G401.6 (cell line): ENCODE data around the gene TP73.

Experiments
- FAIRE-seq: peaks from 2 replicates; lab custom pipeline; 2012; peaks lifted over from hg19 to GRCh38; lab: Jason Lieb, UNC

TP73 gene

GRCh38 chr1:3673381-3674099 is 21.2 kb downstream of the TP73 start:
- FAIRE-seq, result no peak

- FAIRE-seq, result no peak
These were observed 22.1 kb downstream of the TP73 start for GRCh38 chr1:3674100-3675094.

- no peak for FAIRE-seq
These were observed 23.1 kb downstream of the TP73 start for GRCh38 chr1:3675436-3675835.

GRCh38 chr1:3676581-3677470 is 24.5 kb downstream of the TP73 start:
- FAIRE-seq, result no peak

- no peak for FAIRE-seq
These were observed 25.2 kb downstream of the TP73 start for GRCh38 chr1:3677484-3677883.

GRCh38 chr1:3678361-3679097 is 26.2 kb downstream of the TP73 start:
- FAIRE-seq, result no peak

GRCh38 chr1:3679098-3679555 is 26.8 kb downstream of the TP73 start:
- no peak for FAIRE-seq

- FAIRE-seq, result no peak
These were observed 27.6 kb downstream of the TP73 start for GRCh38 chr1:3679799-3680453.

GRCh38 chr1:3680488-3681230 is 28.3 kb downstream of the TP73 start:
- FAIRE-seq, result peak; percentile 50

GRCh38 chr1:3681231-3681897 is 29.0 kb downstream of the TP73 start:
- FAIRE-seq, result no peak

- no peak for FAIRE-seq
These were observed 29.8 kb downstream of the TP73 start for GRCh38 chr1:3681898-3682806.

- no peak for FAIRE-seq
These were observed 30.9 kb downstream of the TP73 start for GRCh38 chr1:3683197-3683596.

GRCh38 chr1:3683992-3684391 is 31.7 kb downstream of the TP73 start:
- no peak for FAIRE-seq

GRCh38 chr1:3685222-3685621 is 32.9 kb downstream of the TP73 start:
- no peak for FAIRE-seq

- FAIRE-seq, result no peak
These were observed 33.6 kb downstream of the TP73 start for GRCh38 chr1:3685906-3686305.

GRCh38 chr1:3687504-3687903 is 35.2 kb downstream of the TP73 start:
- FAIRE-seq, result no peak

GRCh38 chr1:3688356-3689137 is 36.2 kb downstream of the TP73 start:
- FAIRE-seq, result no peak
